GM23338 (cell line): ENCODE results near the gene SMOC1. TPM values are rescaled to one million over a fixed set of nuclear protein-coding genes. Genes with fewer than 3 reads are reported as not detected.

ENCODE experiments used
- ATAC-seq: fragments of 200-7000 bp; cut with Tn5 transposase; 3 replicates; pipeline ENCODE4 v1.9.1; 2020
- DNase-seq: peaks from one replicate; pipeline ENCODE4 v3.0.0-alpha.2; 2015; ENCODE audit warnings: low spot score
- H2AFZ ChIP-seq: fragments of 200-600 bp; sonication (generic); 2 replicates; pipeline ENCODE4 v1.8.0; 2016; ENCODE audit warnings: antibody characterized with exemption, mild to moderate bottlenecking, moderate library complexity
- H3F3A ChIP-seq: fragments of 200-600 bp; sonication (generic); replicated peaks from 2 replicates; pipeline ENCODE4 v1.8.0; 2017; ENCODE audit warnings: antibody characterized with exemption, mixed run types, low read depth
- H3K27ac ChIP-seq: fragments of 200-600 bp; sonication (generic); 2 replicates; pipeline ENCODE4 v1.6.1; 2016; ENCODE audit warnings: low read depth
- H3K27me3 ChIP-seq: fragments of 200-600 bp; sonication (generic); 2 replicates; pipeline ENCODE4 v1.8.0; 2016; ENCODE audit warnings: mild to moderate bottlenecking, mixed run types, moderate library complexity; ENCODE audit not compliant: insufficient read depth
- H3K36me3 ChIP-seq: fragments of 200-600 bp; sonication (generic); 2 replicates; pipeline ENCODE4 v1.8.0; 2016; ENCODE audit warnings: mild to moderate bottlenecking; ENCODE audit not compliant: insufficient read depth
- H3K4me1 ChIP-seq: fragments of 200-600 bp; sonication (generic); 2 replicates; pipeline ENCODE4 v1.8.0; 2016; ENCODE audit warnings: mild to moderate bottlenecking, moderate library complexity; ENCODE audit not compliant: insufficient read depth
- H3K4me2 ChIP-seq: fragments of 200-600 bp; sonication (generic); 2 replicates; pipeline ENCODE4 v1.7.1; 2017; ENCODE audit warnings: mixed run types
- H3K4me3 ChIP-seq: fragments of 200-600 bp; sonication (generic); 2 replicates; pipeline ENCODE4 v1.6.1; 2016; ENCODE audit warnings: mixed run types
- H3K79me2 ChIP-seq: fragments of 200-600 bp; sonication (generic); replicated peaks from 2 replicates; pipeline ENCODE4 v1.8.0; 2017; ENCODE audit warnings: mild to moderate bottlenecking; ENCODE audit not compliant: insufficient read depth
- H3K9me2 ChIP-seq: fragments of 200-600 bp; sonication (generic); 2 replicates; pipeline ENCODE4 v1.8.0; 2017; ENCODE audit not compliant: insufficient read depth
- H4K20me1 ChIP-seq: fragments of 200-600 bp; sonication (generic); replicated peaks from 2 replicates; pipeline ENCODE4 v1.8.0; 2017; ENCODE audit warnings: mild to moderate bottlenecking; ENCODE audit not compliant: insufficient read depth
- H3K27ac Mint-ChIP-seq: 2 replicates; pipeline ENCODE4 v1.8.0; 2020; ENCODE audit warnings: inconsistent platforms, mild to moderate bottlenecking, moderate library complexity, mixed read lengths
- H3K27me3 Mint-ChIP-seq: 3 replicates; pipeline ENCODE4 v1.8.0; 2022; ENCODE audit warnings: low read depth, mild to moderate bottlenecking, moderate library complexity, mixed read lengths, inconsistent platforms; ENCODE audit not compliant: insufficient read depth, poor library complexity
- H3K36me3 Mint-ChIP-seq: 3 replicates; pipeline ENCODE4 v1.8.0; 2021; ENCODE audit warnings: low read depth, mild to moderate bottlenecking, inconsistent platforms, moderate library complexity, mixed read lengths
- H3K4me1 Mint-ChIP-seq: 3 replicates; pipeline ENCODE4 v1.8.0; 2020; ENCODE audit warnings: mild to moderate bottlenecking, inconsistent platforms, mixed read lengths
- H3K4me3 Mint-ChIP-seq: 3 replicates; pipeline ENCODE4 v1.8.0; 2021; ENCODE audit warnings: moderate library complexity, mild to moderate bottlenecking, inconsistent platforms, mixed read lengths
- H3K9me3 Mint-ChIP-seq: 3 replicates; pipeline ENCODE4 v1.8.0; 2020; ENCODE audit warnings: moderate library complexity, mild to moderate bottlenecking, inconsistent platforms, mixed read lengths
- CREB1 ChIP-seq: fragments of 250-450 bp; sonication (Bioruptor Pico); IDR thresholded peaks from 2 replicates; pipeline ENCODE4 v1.5.0; 2020; ENCODE audit warnings: low read depth, mild to moderate bottlenecking, moderate library complexity
- EZH2phosphoT487 ChIP-seq: fragments of 200-600 bp; sonication (generic); IDR thresholded peaks from one replicate; pipeline ENCODE4 v1.8.1; 2018; ENCODE audit warnings: antibody characterized with exemption; ENCODE audit not compliant: unreplicated experiment
- NANOG ChIP-seq: IDR thresholded peaks from 2 replicates; pipeline ENCODE4 v1.6.1; 2016; ENCODE audit warnings: antibody characterized with exemption, borderline replicate concordance
- POLR2AphosphoS5 ChIP-seq: IDR thresholded peaks from 2 replicates; pipeline ENCODE4 v1.6.1; 2016; ENCODE audit warnings: antibody characterized with exemption, low read depth
- STAT1 ChIP-seq: IDR thresholded peaks from one replicate; pipeline ENCODE4 v1.6.1; 2016; ENCODE audit warnings: antibody characterized with exemption; ENCODE audit not compliant: unreplicated experiment
- ZNF114 ChIP-seq: fragments of 250-450 bp; sonication (Bioruptor Pico); IDR thresholded peaks from 2 replicates; pipeline ENCODE4 v1.5.0; 2020; ENCODE audit warnings: mild to moderate bottlenecking, moderate library complexity
- ZNF331 ChIP-seq: fragments of 250-450 bp; sonication (Bioruptor Pico); IDR thresholded peaks from 2 replicates; pipeline ENCODE4 v1.5.0; 2020; ENCODE audit warnings: low read depth, mild to moderate bottlenecking, moderate library complexity
- polyA plus RNA-seq: library from polyadenylated mRNA; unstranded; fragments of >200 nt; fragmentation: Nextera tagmentation; extraction: Ambion mirVana; gene quantifications from 2 replicates; pipeline ENCODE4 v1.2.1, GENCODE V29; 2016
- total RNA-seq: library from RNA; depleted of rRNA; stranded (reverse); fragments of >200 nt; shearing (Covaris generic); gene quantifications from 2 replicates; pipeline ENCODE4 v1.2.3, GENCODE V29; 2014
- TF ChIP-seq, protein P1 (sequence below): fragments of 250-450 bp; sonication (Bioruptor Pico); IDR thresholded peaks from 2 replicates; pipeline ENCODE4 v1.5.0; 2020; ENCODE audit warnings: mild to moderate bottlenecking, moderate library complexity
- TF ChIP-seq, protein P2 (sequence below), 2 experiments: fragments of 200-600 bp in 1 of 2; sonication (generic) in 1 of 2; conservative IDR thresholded peaks; 2 replicates each; pipeline versions ENCODE4 v1.5.1 to v1.6.1; 2016 to 2017; ENCODE audit warnings: antibody characterized with exemption in 2 of 2, low read depth in 2 of 2, mild to moderate bottlenecking in 2 of 2, moderate library complexity in 1 of 2
- TF ChIP-seq, protein P3 (sequence below): IDR thresholded peaks from 2 replicates; pipeline ENCODE4 v1.6.1; 2016; ENCODE audit warnings: antibody characterized with exemption
- TF ChIP-seq, protein P4 (sequence below): IDR thresholded peaks from one replicate; pipeline ENCODE4 v1.6.1; 2018; ENCODE audit warnings: antibody characterized with exemption; ENCODE audit not compliant: unreplicated experiment

The SMOC1 gene
- total and polyA plus RNA-seq, 2 experiments from 2014 or later, result 0.79 to 1.6 TPM

DNA sequence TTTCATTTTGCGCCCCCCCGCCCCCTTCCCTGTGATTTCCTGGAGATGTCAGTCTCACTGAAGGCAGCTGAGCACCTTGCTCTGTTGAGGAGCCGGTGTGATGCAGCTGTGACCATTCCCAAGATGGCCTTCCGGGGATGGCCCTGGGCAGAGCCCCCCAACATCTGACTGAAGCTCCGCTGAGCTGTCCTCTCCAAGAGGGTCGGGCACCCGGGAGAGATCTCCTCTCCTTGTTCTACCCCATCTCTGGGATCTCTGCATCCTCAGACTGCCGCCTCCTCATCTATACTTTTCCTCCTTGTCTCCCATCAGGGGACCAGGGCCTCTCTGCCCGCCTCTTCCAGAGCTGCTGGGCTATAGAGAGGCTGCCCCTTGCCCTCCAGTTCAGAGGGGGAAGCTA lies 965 bp upstream of the SMOC1 start (continued):
- TF ChIP-seq, protein P1, sequence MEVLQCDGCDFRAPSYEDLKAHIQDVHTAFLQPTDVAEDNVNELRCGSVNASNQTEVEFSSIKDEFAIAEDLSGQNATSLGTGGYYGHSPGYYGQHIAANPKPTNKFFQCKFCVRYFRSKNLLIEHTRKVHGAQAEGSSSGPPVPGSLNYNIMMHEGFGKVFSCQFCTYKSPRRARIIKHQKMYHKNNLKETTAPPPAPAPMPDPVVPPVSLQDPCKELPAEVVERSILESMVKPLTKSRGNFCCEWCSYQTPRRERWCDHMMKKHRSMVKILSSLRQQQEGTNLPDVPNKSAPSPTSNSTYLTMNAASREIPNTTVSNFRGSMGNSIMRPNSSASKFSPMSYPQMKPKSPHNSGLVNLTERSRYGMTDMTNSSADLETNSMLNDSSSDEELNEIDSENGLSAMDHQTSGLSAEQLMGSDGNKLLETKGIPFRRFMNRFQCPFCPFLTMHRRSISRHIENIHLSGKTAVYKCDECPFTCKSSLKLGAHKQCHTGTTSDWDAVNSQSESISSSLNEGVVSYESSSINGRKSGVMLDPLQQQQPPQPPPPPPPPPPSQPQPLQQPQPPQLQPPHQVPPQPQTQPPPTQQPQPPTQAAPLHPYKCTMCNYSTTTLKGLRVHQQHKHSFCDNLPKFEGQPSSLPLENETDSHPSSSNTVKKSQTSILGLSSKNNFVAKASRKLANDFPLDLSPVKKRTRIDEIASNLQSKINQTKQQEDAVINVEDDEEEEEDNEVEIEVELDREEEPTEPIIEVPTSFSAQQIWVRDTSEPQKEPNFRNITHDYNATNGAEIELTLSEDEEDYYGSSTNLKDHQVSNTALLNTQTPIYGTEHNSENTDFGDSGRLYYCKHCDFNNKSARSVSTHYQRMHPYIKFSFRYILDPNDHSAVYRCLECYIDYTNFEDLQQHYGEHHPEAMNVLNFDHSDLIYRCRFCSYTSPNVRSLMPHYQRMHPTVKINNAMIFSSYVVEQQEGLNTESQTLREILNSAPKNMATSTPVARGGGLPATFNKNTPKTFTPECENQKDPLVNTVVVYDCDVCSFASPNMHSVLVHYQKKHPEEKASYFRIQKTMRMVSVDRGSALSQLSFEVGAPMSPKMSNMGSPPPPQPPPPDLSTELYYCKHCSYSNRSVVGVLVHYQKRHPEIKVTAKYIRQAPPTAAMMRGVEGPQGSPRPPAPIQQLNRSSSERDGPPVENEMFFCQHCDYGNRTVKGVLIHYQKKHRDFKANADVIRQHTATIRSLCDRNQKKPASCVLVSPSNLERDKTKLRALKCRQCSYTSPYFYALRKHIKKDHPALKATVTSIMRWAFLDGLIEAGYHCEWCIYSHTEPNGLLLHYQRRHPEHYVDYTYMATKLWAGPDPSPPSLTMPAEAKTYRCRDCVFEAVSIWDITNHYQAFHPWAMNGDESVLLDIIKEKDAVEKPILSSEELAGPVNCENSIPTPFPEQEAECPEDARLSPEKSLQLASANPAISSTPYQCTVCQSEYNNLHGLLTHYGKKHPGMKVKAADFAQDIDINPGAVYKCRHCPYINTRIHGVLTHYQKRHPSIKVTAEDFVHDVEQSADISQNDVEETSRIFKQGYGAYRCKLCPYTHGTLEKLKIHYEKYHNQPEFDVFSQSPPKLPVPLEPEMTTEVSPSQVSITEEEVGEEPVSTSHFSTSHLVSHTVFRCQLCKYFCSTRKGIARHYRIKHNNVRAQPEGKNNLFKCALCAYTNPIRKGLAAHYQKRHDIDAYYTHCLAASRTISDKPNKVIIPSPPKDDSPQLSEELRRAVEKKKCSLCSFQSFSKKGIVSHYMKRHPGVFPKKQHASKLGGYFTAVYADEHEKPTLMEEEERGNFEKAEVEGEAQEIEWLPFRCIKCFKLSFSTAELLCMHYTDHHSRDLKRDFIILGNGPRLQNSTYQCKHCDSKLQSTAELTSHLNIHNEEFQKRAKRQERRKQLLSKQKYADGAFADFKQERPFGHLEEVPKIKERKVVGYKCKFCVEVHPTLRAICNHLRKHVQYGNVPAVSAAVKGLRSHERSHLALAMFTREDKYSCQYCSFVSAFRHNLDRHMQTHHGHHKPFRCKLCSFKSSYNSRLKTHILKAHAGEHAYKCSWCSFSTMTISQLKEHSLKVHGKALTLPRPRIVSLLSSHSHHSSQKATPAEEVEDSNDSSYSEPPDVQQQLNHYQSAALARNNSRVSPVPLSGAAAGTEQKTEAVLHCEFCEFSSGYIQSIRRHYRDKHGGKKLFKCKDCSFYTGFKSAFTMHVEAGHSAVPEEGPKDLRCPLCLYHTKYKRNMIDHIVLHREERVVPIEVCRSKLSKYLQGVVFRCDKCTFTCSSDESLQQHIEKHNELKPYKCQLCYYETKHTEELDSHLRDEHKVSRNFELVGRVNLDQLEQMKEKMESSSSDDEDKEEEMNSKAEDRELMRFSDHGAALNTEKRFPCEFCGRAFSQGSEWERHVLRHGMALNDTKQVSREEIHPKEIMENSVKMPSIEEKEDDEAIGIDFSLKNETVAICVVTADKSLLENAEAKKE (CRISPR knock-in tag), result no peak
- no peak for TF ChIP-seq POLR2AphosphoS5
- TF ChIP-seq CREB1 (CRISPR knock-in tag), result no peak
- TF ChIP-seq ZNF114, result no peak
- TF ChIP-seq EZH2phosphoT487, result no peak
- TF ChIP-seq, protein P2, sequence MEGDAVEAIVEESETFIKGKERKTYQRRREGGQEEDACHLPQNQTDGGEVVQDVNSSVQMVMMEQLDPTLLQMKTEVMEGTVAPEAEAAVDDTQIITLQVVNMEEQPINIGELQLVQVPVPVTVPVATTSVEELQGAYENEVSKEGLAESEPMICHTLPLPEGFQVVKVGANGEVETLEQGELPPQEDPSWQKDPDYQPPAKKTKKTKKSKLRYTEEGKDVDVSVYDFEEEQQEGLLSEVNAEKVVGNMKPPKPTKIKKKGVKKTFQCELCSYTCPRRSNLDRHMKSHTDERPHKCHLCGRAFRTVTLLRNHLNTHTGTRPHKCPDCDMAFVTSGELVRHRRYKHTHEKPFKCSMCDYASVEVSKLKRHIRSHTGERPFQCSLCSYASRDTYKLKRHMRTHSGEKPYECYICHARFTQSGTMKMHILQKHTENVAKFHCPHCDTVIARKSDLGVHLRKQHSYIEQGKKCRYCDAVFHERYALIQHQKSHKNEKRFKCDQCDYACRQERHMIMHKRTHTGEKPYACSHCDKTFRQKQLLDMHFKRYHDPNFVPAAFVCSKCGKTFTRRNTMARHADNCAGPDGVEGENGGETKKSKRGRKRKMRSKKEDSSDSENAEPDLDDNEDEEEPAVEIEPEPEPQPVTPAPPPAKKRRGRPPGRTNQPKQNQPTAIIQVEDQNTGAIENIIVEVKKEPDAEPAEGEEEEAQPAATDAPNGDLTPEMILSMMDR (conservative IDR thresholded peaks at IDR 0.05; ENCODE audit: low read depth in 2 of 2), result no peak
- no peak for TF ChIP-seq ZNF331 (CRISPR knock-in tag)
- TF ChIP-seq NANOG, result no peak

DNA sequence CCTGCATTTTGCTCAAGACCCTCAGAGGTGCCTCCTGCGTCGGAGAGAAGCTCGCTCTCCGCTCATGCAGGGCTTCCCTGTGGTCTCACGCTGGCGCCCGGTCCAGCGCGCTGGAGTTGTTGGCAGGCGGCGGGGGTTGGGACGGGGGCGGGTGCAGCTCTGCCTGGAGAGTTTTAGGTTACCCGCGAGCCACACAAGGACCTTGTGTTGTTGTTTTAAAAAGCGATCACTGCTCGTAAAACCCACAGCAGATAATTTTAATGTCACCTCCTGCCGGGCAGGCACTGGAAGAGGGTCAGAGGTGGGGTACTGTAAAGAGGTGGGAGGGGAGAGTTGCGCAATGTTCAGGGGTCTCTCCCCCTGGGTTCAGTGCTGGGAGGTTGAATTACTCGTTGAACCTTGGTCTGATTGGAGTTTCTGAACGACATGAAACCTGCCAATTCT lies 850 bp downstream of the SMOC1 start:
- Histone ChIP-seq H3K9me2 (no peaks in the 10 kb centered on the region), H3K4me2 (peak overlapping the region; percentile 95), H3K36me3 (no peaks in the 10 kb centered on the region), H3K4me3 (peak overlapping the region; percentile 88), H3K4me1 (peaks cover 4% of the 10 kb centered on the region; the same call in 1 of the 2 replicates), H3K79me2 (no peaks in the 10 kb centered on the region), H4K20me1 (no peaks in the 10 kb centered on the region), H3K27me3 (peaks cover 32% of the 10 kb centered on the region), H3F3A (0 out of 2 replicates have a peak, but pooled peaks cover 4% of the 10 kb centered on the region), H3K27ac (no peak overlapping the region), H2AFZ (peak overlapping the region; percentile 97)
- Mint-ChIP-seq H3K27ac (no peak overlapping the region), H3K27me3 (peaks cover 31% of the 10 kb centered on the region), H3K9me3 (no peaks in the 10 kb centered on the region), H3K36me3 (no peaks in the 10 kb centered on the region), H3K4me3 (peak overlapping the region; percentile 81), H3K4me1 (peaks cover 12% of the 10 kb centered on the region; the same call in 2 of the 3 replicates)
- TF ChIP-seq, protein P3, sequence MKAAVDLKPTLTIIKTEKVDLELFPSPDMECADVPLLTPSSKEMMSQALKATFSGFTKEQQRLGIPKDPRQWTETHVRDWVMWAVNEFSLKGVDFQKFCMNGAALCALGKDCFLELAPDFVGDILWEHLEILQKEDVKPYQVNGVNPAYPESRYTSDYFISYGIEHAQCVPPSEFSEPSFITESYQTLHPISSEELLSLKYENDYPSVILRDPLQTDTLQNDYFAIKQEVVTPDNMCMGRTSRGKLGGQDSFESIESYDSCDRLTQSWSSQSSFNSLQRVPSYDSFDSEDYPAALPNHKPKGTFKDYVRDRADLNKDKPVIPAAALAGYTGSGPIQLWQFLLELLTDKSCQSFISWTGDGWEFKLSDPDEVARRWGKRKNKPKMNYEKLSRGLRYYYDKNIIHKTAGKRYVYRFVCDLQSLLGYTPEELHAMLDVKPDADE, result no peak
- no peak for TF ChIP-seq NANOG
- TF ChIP-seq, protein P4, sequence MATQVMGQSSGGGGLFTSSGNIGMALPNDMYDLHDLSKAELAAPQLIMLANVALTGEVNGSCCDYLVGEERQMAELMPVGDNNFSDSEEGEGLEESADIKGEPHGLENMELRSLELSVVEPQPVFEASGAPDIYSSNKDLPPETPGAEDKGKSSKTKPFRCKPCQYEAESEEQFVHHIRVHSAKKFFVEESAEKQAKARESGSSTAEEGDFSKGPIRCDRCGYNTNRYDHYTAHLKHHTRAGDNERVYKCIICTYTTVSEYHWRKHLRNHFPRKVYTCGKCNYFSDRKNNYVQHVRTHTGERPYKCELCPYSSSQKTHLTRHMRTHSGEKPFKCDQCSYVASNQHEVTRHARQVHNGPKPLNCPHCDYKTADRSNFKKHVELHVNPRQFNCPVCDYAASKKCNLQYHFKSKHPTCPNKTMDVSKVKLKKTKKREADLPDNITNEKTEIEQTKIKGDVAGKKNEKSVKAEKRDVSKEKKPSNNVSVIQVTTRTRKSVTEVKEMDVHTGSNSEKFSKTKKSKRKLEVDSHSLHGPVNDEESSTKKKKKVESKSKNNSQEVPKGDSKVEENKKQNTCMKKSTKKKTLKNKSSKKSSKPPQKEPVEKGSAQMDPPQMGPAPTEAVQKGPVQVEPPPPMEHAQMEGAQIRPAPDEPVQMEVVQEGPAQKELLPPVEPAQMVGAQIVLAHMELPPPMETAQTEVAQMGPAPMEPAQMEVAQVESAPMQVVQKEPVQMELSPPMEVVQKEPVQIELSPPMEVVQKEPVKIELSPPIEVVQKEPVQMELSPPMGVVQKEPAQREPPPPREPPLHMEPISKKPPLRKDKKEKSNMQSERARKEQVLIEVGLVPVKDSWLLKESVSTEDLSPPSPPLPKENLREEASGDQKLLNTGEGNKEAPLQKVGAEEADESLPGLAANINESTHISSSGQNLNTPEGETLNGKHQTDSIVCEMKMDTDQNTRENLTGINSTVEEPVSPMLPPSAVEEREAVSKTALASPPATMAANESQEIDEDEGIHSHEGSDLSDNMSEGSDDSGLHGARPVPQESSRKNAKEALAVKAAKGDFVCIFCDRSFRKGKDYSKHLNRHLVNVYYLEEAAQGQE, result no peak
- no peak for TF ChIP-seq CREB1 (CRISPR knock-in tag)
- TF ChIP-seq STAT1, result no peak
- ATAC-seq (peak; percentile 57), DNase-seq (peak; percentile 48)
